GM23338 (cell line): ENCODE results near the gene COL21A1. TPM values are rescaled to one million over a fixed set of nuclear protein-coding genes. Genes with fewer than 3 reads are reported as not detected.
A peak's percentile ranks its signal among the peaks of the same experiment; 100 is the strongest.

Experiments
- ATAC-seq: fragments of 200-7000 bp; cut with Tn5 transposase; 3 replicates; pipeline ENCODE4 v1.9.1; 2020
- DNase-seq: peaks from one replicate; pipeline ENCODE4 v3.0.0-alpha.2; 2015; ENCODE audit warnings: low spot score
- H2AFZ ChIP-seq: fragments of 200-600 bp; sonication (generic); 2 replicates; pipeline ENCODE4 v1.8.0; 2016; ENCODE audit warnings: antibody characterized with exemption, mild to moderate bottlenecking, moderate library complexity
- H3F3A ChIP-seq: fragments of 200-600 bp; sonication (generic); replicated peaks from 2 replicates; pipeline ENCODE4 v1.8.0; 2017; ENCODE audit warnings: antibody characterized with exemption, mixed run types, low read depth
- H3K27ac ChIP-seq: fragments of 200-600 bp; sonication (generic); 2 replicates; pipeline ENCODE4 v1.6.1; 2016; ENCODE audit warnings: low read depth
- H3K27me3 ChIP-seq: fragments of 200-600 bp; sonication (generic); 2 replicates; pipeline ENCODE4 v1.8.0; 2016; ENCODE audit warnings: mild to moderate bottlenecking, mixed run types, moderate library complexity; ENCODE audit not compliant: insufficient read depth
- H3K36me3 ChIP-seq: fragments of 200-600 bp; sonication (generic); 2 replicates; pipeline ENCODE4 v1.8.0; 2016; ENCODE audit warnings: mild to moderate bottlenecking; ENCODE audit not compliant: insufficient read depth
- H3K4me1 ChIP-seq: fragments of 200-600 bp; sonication (generic); 2 replicates; pipeline ENCODE4 v1.8.0; 2016; ENCODE audit warnings: mild to moderate bottlenecking, moderate library complexity; ENCODE audit not compliant: insufficient read depth
- H3K4me2 ChIP-seq: fragments of 200-600 bp; sonication (generic); 2 replicates; pipeline ENCODE4 v1.7.1; 2017; ENCODE audit warnings: mixed run types
- H3K4me3 ChIP-seq: fragments of 200-600 bp; sonication (generic); 2 replicates; pipeline ENCODE4 v1.6.1; 2016; ENCODE audit warnings: mixed run types
- H3K79me2 ChIP-seq: fragments of 200-600 bp; sonication (generic); replicated peaks from 2 replicates; pipeline ENCODE4 v1.8.0; 2017; ENCODE audit warnings: mild to moderate bottlenecking; ENCODE audit not compliant: insufficient read depth
- H3K9me2 ChIP-seq: fragments of 200-600 bp; sonication (generic); 2 replicates; pipeline ENCODE4 v1.8.0; 2017; ENCODE audit not compliant: insufficient read depth
- H4K20me1 ChIP-seq: fragments of 200-600 bp; sonication (generic); replicated peaks from 2 replicates; pipeline ENCODE4 v1.8.0; 2017; ENCODE audit warnings: mild to moderate bottlenecking; ENCODE audit not compliant: insufficient read depth
- H3K27ac Mint-ChIP-seq: 2 replicates; pipeline ENCODE4 v1.8.0; 2020; ENCODE audit warnings: inconsistent platforms, mild to moderate bottlenecking, moderate library complexity, mixed read lengths
- H3K27me3 Mint-ChIP-seq: 3 replicates; pipeline ENCODE4 v1.8.0; 2022; ENCODE audit warnings: low read depth, mild to moderate bottlenecking, moderate library complexity, mixed read lengths, inconsistent platforms; ENCODE audit not compliant: insufficient read depth, poor library complexity
- H3K36me3 Mint-ChIP-seq: 3 replicates; pipeline ENCODE4 v1.8.0; 2021; ENCODE audit warnings: low read depth, mild to moderate bottlenecking, inconsistent platforms, moderate library complexity, mixed read lengths
- H3K4me1 Mint-ChIP-seq: 3 replicates; pipeline ENCODE4 v1.8.0; 2020; ENCODE audit warnings: mild to moderate bottlenecking, inconsistent platforms, mixed read lengths
- H3K4me3 Mint-ChIP-seq: 3 replicates; pipeline ENCODE4 v1.8.0; 2021; ENCODE audit warnings: moderate library complexity, mild to moderate bottlenecking, inconsistent platforms, mixed read lengths
- H3K9me3 Mint-ChIP-seq: 3 replicates; pipeline ENCODE4 v1.8.0; 2020; ENCODE audit warnings: moderate library complexity, mild to moderate bottlenecking, inconsistent platforms, mixed read lengths
- CREB1 ChIP-seq: fragments of 250-450 bp; sonication (Bioruptor Pico); IDR thresholded peaks from 2 replicates; pipeline ENCODE4 v1.5.0; 2020; ENCODE audit warnings: low read depth, mild to moderate bottlenecking, moderate library complexity
- CTCF ChIP-seq, 2 experiments: fragments of 200-600 bp in 1 of 2; sonication (generic) in 1 of 2; conservative IDR thresholded peaks; 2 replicates each; pipeline versions ENCODE4 v1.5.1 to v1.6.1; 2016 to 2017; ENCODE audit warnings: antibody characterized with exemption in 2 of 2, low read depth in 2 of 2, mild to moderate bottlenecking in 2 of 2, moderate library complexity in 1 of 2
- ETS1 ChIP-seq: IDR thresholded peaks from 2 replicates; pipeline ENCODE4 v1.6.1; 2016; ENCODE audit warnings: antibody characterized with exemption
- EZH2 ChIP-seq: fragments of 200-600 bp; sonication (generic); IDR thresholded peaks from one replicate; pipeline ENCODE4 v1.8.0; 2017; ENCODE audit warnings: antibody characterized with exemption, mild to moderate bottlenecking, low read depth; ENCODE audit not compliant: unreplicated experiment
- EZH2phosphoT487 ChIP-seq: fragments of 200-600 bp; sonication (generic); IDR thresholded peaks from one replicate; pipeline ENCODE4 v1.8.1; 2018; ENCODE audit warnings: antibody characterized with exemption; ENCODE audit not compliant: unreplicated experiment
- JUNB ChIP-seq: IDR thresholded peaks from one replicate; pipeline ENCODE4 v1.6.1; 2016; ENCODE audit warnings: antibody characterized with exemption; ENCODE audit not compliant: unreplicated experiment
- NANOG ChIP-seq: IDR thresholded peaks from 2 replicates; pipeline ENCODE4 v1.6.1; 2016; ENCODE audit warnings: antibody characterized with exemption, borderline replicate concordance
- POLR2AphosphoS5 ChIP-seq: IDR thresholded peaks from 2 replicates; pipeline ENCODE4 v1.6.1; 2016; ENCODE audit warnings: antibody characterized with exemption, low read depth
- REST ChIP-seq: IDR thresholded peaks from one replicate; pipeline ENCODE4 v1.6.1; 2018; ENCODE audit warnings: antibody characterized with exemption; ENCODE audit not compliant: unreplicated experiment
- STAT1 ChIP-seq: IDR thresholded peaks from one replicate; pipeline ENCODE4 v1.6.1; 2016; ENCODE audit warnings: antibody characterized with exemption; ENCODE audit not compliant: unreplicated experiment
- ZNF114 ChIP-seq: fragments of 250-450 bp; sonication (Bioruptor Pico); IDR thresholded peaks from 2 replicates; pipeline ENCODE4 v1.5.0; 2020; ENCODE audit warnings: mild to moderate bottlenecking, moderate library complexity
- ZNF331 ChIP-seq: fragments of 250-450 bp; sonication (Bioruptor Pico); IDR thresholded peaks from 2 replicates; pipeline ENCODE4 v1.5.0; 2020; ENCODE audit warnings: low read depth, mild to moderate bottlenecking, moderate library complexity
- ZNF462 ChIP-seq: fragments of 250-450 bp; sonication (Bioruptor Pico); IDR thresholded peaks from 2 replicates; pipeline ENCODE4 v1.5.0; 2020; ENCODE audit warnings: mild to moderate bottlenecking, moderate library complexity
- polyA plus RNA-seq: library from polyadenylated mRNA; unstranded; fragments of >200 nt; fragmentation: Nextera tagmentation; extraction: Ambion mirVana; gene quantifications from 2 replicates; pipeline ENCODE4 v1.2.1, GENCODE V29; 2016
- total RNA-seq: library from RNA; depleted of rRNA; stranded (reverse); fragments of >200 nt; shearing (Covaris generic); gene quantifications from 2 replicates; pipeline ENCODE4 v1.2.3, GENCODE V29; 2014

COL21A1 gene
- total and polyA plus RNA-seq, 2 experiments from 2014 or later, result 5.0 to 6.2 TPM

GRCh38 chr6:56250266-56250665 is 2.9 kb upstream of the COL21A1 start:
- TF ChIP-seq CTCF (conservative IDR thresholded peaks at IDR 0.05; ENCODE audit: low read depth in 2 of 2) (no peak), EZH2 (no peak), ZNF462 (no peak), ZNF114 (CRISPR knock-in tag) (no peak), ETS1 (no peak), ZNF331 (CRISPR knock-in tag) (no peak), JUNB (no peak), CREB1 (no peak), REST (no peak), NANOG (no peak), STAT1 (no peak), EZH2phosphoT487 (no peak), POLR2AphosphoS5 (no peak)
- peaks cover 29% of the 10 kb centered on the region for H3K4me1 Mint-ChIP-seq
- no peak overlapping the region for H3K4me3 Mint-ChIP-seq

More at GRCh38 chr6:56250266-56250665, 2.9 kb upstream of the COL21A1 start:
- Mint-ChIP-seq H3K27ac (no peak overlapping the region), H3K27me3 (peaks cover 3% of the 10 kb centered on the region), H3K36me3 (no peaks in the 10 kb centered on the region), H3K9me3 (no peaks in the 10 kb centered on the region)
- Histone ChIP-seq H3K9me2 (no peaks in the 10 kb centered on the region), H3F3A (0 out of 2 replicates have a peak, but pooled peaks cover 3% of the 10 kb centered on the region), H3K36me3 (no peaks in the 10 kb centered on the region), H2AFZ (peak overlapping the region; percentile 16; the same call in 1 of the 2 replicates), H3K4me1 (peaks cover 36% of the 10 kb centered on the region), H4K20me1 (no peaks in the 10 kb centered on the region), H3K27ac (no peak overlapping the region), H3K4me3 (no peak overlapping the region), H3K4me2 (no peak overlapping the region), H3K27me3 (no peaks in the 10 kb centered on the region), H3K79me2 (no peaks in the 10 kb centered on the region)
- DNase-seq, result no peak
- ATAC-seq, result no peak
